HepG2 (cell line): ENCODE data around the gene RACGAP1. TPM values are rescaled to one million over a fixed set of nuclear protein-coding genes. Genes with fewer than 3 reads are reported as not detected.

Experiments
- ATAC-seq: fragments of 200-7000 bp; cut with Tn5 transposase; 3 replicates; pipeline ENCODE4 v1.9.1; 2020; ENCODE audit warnings: mild to moderate bottlenecking, moderate library complexity
- BruUV-seq: library from RNA; stranded (reverse); fragments of 400-500 nt; replicated peaks from 2 replicates; lab custom pipeline; 2021; lab: Mats Ljungman, UMichigan
- CTCF ChIA-PET: fragments of 300-600 bp; formaldehyde crosslinking; extraction: SDS; loops from one replicate; lab custom pipeline; 2021; ENCODE audit warnings: low total read pairs, inconsistent platforms, low intra/inter-chr PET ratio; lab: Yijun Ruan, JAX
- POLR2A ChIA-PET: fragments of 350-600 bp; sonication (Branson Sonifier 250); formaldehyde crosslinking; loops from one replicate; lab custom pipeline; 2020; ENCODE audit warnings: antibody characterized with exemption, inconsistent platforms; lab: Yijun Ruan, JAX
- DNase-seq: peaks from one replicate; pipeline ENCODE4 v3.0.0-alpha.2; 2015; ENCODE audit warnings: low spot score
- FAIRE-seq: peaks from 3 replicates; lab custom pipeline; 2011; peaks lifted over from hg19 to GRCh38; lab: Jason Lieb, UNC
- H2AFZ ChIP-seq: one replicate; pipeline ENCODE4 v1.6.1; 2011; ENCODE audit warnings: low read length, inconsistent platforms
- H3K27ac ChIP-seq: fragments of 300-600 bp; 3 replicates; pipeline ENCODE4 v1.8.0; 2011; ENCODE audit warnings: mixed run types, mild to moderate bottlenecking, mixed read lengths, low read length, inconsistent platforms; ENCODE audit not compliant: insufficient read depth; ENCODE audit errors: extremely low read length
- H3K27me3 ChIP-seq, 2 experiments: fragments of 200-600 bp in 1 of 2; 2 replicates in 1 of 2; 3 replicates in 1 of 2; pipeline versions ENCODE4 v1.6.0 to v1.8.0; 2011; ENCODE audit warnings: low read length in 2 of 2, mild to moderate bottlenecking in 2 of 2, moderate library complexity in 2 of 2, inconsistent platforms in 1 of 2; ENCODE audit not compliant: insufficient read depth in 2 of 2, control insufficient read depth in 1 of 2
- H3K36me3 ChIP-seq, 2 experiments: fragments of 200-600 bp in 1 of 2; replicated peaks in 1 of 2; 2 replicates in 1 of 2; 3 replicates in 1 of 2; pipeline versions ENCODE4 v1.5.1 to v1.8.0; 2011; ENCODE audit warnings: low read length in 2 of 2, inconsistent platforms in 1 of 2; ENCODE audit not compliant: insufficient read depth in 2 of 2, control insufficient read depth in 1 of 2
- H3K4me1 ChIP-seq: 2 replicates; pipeline ENCODE4 v1.5.1; 2012; ENCODE audit warnings: low read length, inconsistent platforms; ENCODE audit not compliant: insufficient read depth
- H3K4me2 ChIP-seq: 2 replicates; pipeline ENCODE4 v1.6.0; 2011; ENCODE audit warnings: low read depth, low read length, inconsistent platforms
- H3K4me3 ChIP-seq, 3 experiments: fragments of 200-600 bp in 1 of 3; sonication (generic), shearing (Covaris generic) in 1 of 3; replicated peaks in 1 of 3; 2 replicates each; pipeline ENCODE4 v1.5.1; 2011 to 2016; ENCODE audit warnings: low read length in 3 of 3, inconsistent platforms in 2 of 3, low read depth in 2 of 3, mild to moderate bottlenecking in 2 of 3, control low read depth in 1 of 3, mixed read lengths in 1 of 3; ENCODE audit not compliant: insufficient read depth in 1 of 3
- H3K79me2 ChIP-seq: one replicate; pipeline ENCODE4 v1.6.1; 2011; ENCODE audit warnings: low read length, inconsistent platforms; ENCODE audit not compliant: insufficient read depth
- H3K9ac ChIP-seq: 2 replicates; pipeline ENCODE4 v1.6.0; 2011; ENCODE audit warnings: mild to moderate bottlenecking, low read depth, low read length, inconsistent platforms; ENCODE audit not compliant: insufficient read depth
- H3K9me3 ChIP-seq: 2 replicates; pipeline ENCODE4 v1.5.1; 2012; ENCODE audit warnings: mild to moderate bottlenecking, low read length
- H4K20me1 ChIP-seq: 2 replicates; pipeline ENCODE4 v1.6.0; 2011; ENCODE audit warnings: inconsistent platforms, mild to moderate bottlenecking, low read length, moderate library complexity; ENCODE audit not compliant: insufficient read depth
- ATRX ChIP-seq: sonication (generic); formaldehyde crosslinking; IDR thresholded peaks from 2 replicates; pipeline ENCODE4 v1.4.0; 2020; ENCODE audit warnings: missing genetic modification reagents, borderline replicate concordance
- CEBPB ChIP-seq: IDR thresholded peaks from 2 replicates; pipeline ENCODE4 v1.6.1; 2011; ENCODE audit warnings: low read depth, low read length, improper control_type of control experiment, borderline replicate concordance
- IRX3 ChIP-seq: sonication (generic); formaldehyde crosslinking; IDR thresholded peaks from 2 replicates; pipeline ENCODE4 v1.8.1; 2023; ENCODE audit warnings: mild to moderate bottlenecking, low read depth, missing genetic modification reagents, borderline replicate concordance
- POLR2G ChIP-seq: fragments of 200-400 bp; formaldehyde crosslinking; IDR thresholded peaks from 2 replicates; pipeline ENCODE4 v1.6.1; 2018; ENCODE audit warnings: mild to moderate bottlenecking, low read depth, low read length, moderate library complexity
- TEAD3 ChIP-seq: optimal IDR thresholded peaks from 2 replicates; pipeline ENCODE3; 2016; ENCODE audit warnings: borderline replicate concordance
- ZNF484 ChIP-seq: sonication (generic); formaldehyde crosslinking; IDR thresholded peaks from 2 replicates; pipeline ENCODE4 v1.5.1; 2020; ENCODE audit warnings: mild to moderate bottlenecking, low read depth, missing genetic modification reagents, borderline replicate concordance
- WGBS: methylation state at CpG from one replicate; pipeline ENCODE4 v1.1.6; 2017; ENCODE audit warnings: low lambda C conversion rate; 5-methylcytosine and 5-hydroxymethylcytosine counted together
- in situ Hi-C: cut with HindIII; loops from 2 replicates; pipeline ENCODE4 v1.10.0; 2017; ENCODE audit warnings: low pct_unique_long_range_greater_than_20kb; ENCODE audit not compliant: extremely low pct_ligation_motif_present
- intact Hi-C: fragments of 100-400 bp; cut with micrococcal nuclease; formaldehyde crosslinking; loops from one replicate; pipeline ENCODE4 v1.10.0; 2022; ENCODE audit not compliant: unreplicated experiment
- polyA plus RNA-seq, 8 experiments: library from polyadenylated mRNA; depleted of rRNA in 3 of 8; stranded (reverse) in 7 of 8; unstranded in 1 of 8; fragments of >200 nt; fragmentation: Illumina TruSeq in 4 of 8; extraction: Trizol in 4 of 8; gene quantifications; 2 replicates each; pipeline versions ENCODE4 v1.2.1 to v1.2.3, GENCODE V29; 2011 to 2016; ENCODE audit warnings: low read depth in 4 of 8, missing spikeins in 1 of 8, mixed read lengths in 1 of 8; ENCODE audit not compliant: insufficient read depth in 1 of 8
- total RNA-seq, 5 experiments: library from RNA; depleted of rRNA; stranded (reverse); fragments of >200 nt; fragmentation: Illumina TruSeq; extraction: Trizol; gene quantifications; 2 replicates each; pipeline ENCODE4 v1.2.3, GENCODE V29; 2016; ENCODE audit warnings: low read depth in 1 of 5

Gene RACGAP1
- total and polyA plus RNA-seq, 2 of the 13 experiments (the other 11 are each of a cell fraction or from before 2014, with no cell fraction given): 16.7 to 57.9 TPM

GRCh38 chr12:50066402-50066801 is 41.1 kb upstream of the RACGAP1 start:
- no peaks in the 10 kb centered on the region; a peak in 1 of 5 replicates for H3K27me3 ChIP-seq
- CTCF ChIA-PET: no interaction called here
- no peaks in the 10 kb centered on the region for H4K20me1 ChIP-seq
- H3K36me3 ChIP-seq: no peaks in the 10 kb centered on the region
- intact Hi-C loops (no loop called here), in situ Hi-C loops (no loop called here)
- TF ChIP-seq CEBPB: peak; percentile 60; the same call in 1 of the 2 replicates
- TF ChIP-seq TEAD3 (CRISPR knock-in tag): peak; percentile 18
- TF ChIP-seq POLR2G: no peak
- TF ChIP-seq ATRX (CRISPR knock-in tag): no peak
- DNase-seq: no peak
- peaks cover 5% of the 10 kb centered on the region; the same call in 1 of the 2 replicates for H3K4me1 ChIP-seq
- H2AFZ ChIP-seq: no peak overlapping the region
- H3K9ac ChIP-seq: no peak overlapping the region
- no peak; the same call in 2 of the 3 replicates for ATAC-seq
- WGBS: 21% methylated on average over 5 of the region's 5 CpGs
- no peaks in the 10 kb centered on the region for H3K79me2 ChIP-seq
- no peaks in the 10 kb centered on the region for H3K9me3 ChIP-seq
- H3K4me2 ChIP-seq: no peak overlapping the region
- no peak for FAIRE-seq
- POLR2A ChIA-PET: interaction anchor here (1.8 kb wide), 1 partner anchor 16 kb away, joined by 7 read pairs; no protein-coding TSS in a partner anchor
- no peak overlapping the region for H3K4me3 ChIP-seq
- no TSS peak for BruUV-seq
- H3K27ac ChIP-seq: no peak overlapping the region

- H4K20me1 ChIP-seq: no peaks in the 10 kb centered on the region
- POLR2A ChIA-PET: no interaction called here
- no peaks in the 10 kb centered on the region; a peak in 2 of 5 replicates for H3K27me3 ChIP-seq
- H3K4me2 ChIP-seq: no peak overlapping the region
- H3K9ac ChIP-seq: no peak overlapping the region
- no peak overlapping the region for H3K4me3 ChIP-seq
- DNase-seq: no peak
- no peak for FAIRE-seq
- no peak overlapping the region for H3K27ac ChIP-seq
- no peaks in the 10 kb centered on the region for H3K9me3 ChIP-seq
- no peaks in the 10 kb centered on the region for H3K79me2 ChIP-seq
- ATAC-seq: no peak
- no peak overlapping the region for H2AFZ ChIP-seq
- no peak for TF ChIP-seq ZNF484
- TF ChIP-seq IRX3: no peak
- no peaks in the 10 kb centered on the region for H3K36me3 ChIP-seq
- BruUV-seq: no TSS peak
- WGBS: 26% methylated on average over 3 of the region's 3 CpGs
- H3K4me1 ChIP-seq: peaks cover 5% of the 10 kb centered on the region; the same call in 1 of the 2 replicates
- intact Hi-C loops (no loop called here), in situ Hi-C loops (no loop called here)
- CTCF ChIA-PET: no interaction called here
Observed at GRCh38 chr12:50065726-50066310, 40.5 kb upstream of the RACGAP1 start.
